Naive thymus-derived CD4-positive, alpha-beta T cell (primary cell): ENCODE results near the gene DSCAM. TPM values are rescaled to one million over a fixed set of nuclear protein-coding genes. Genes with fewer than 3 reads are reported as not detected.

Experiments
- ATAC-seq: fragments of 150-1000 bp; cut with Tn5 transposase; 2 replicates; pipeline ENCODE4 v1.10.0; 2021; ENCODE audit warnings: mild to moderate bottlenecking, moderate library complexity
- CTCF ChIA-PET: fragments of 350-600 bp; sonication (Branson Sonifier 250); formaldehyde crosslinking; loops from one replicate; lab custom pipeline; 2021; ENCODE audit warnings: antibody characterized with exemption; lab: Charles Lee
- POLR2A ChIA-PET: fragments of 350-600 bp; sonication (Branson Sonifier 250); formaldehyde crosslinking; loops from one replicate; lab custom pipeline; 2021; ENCODE audit warnings: antibody characterized with exemption, inconsistent platforms; lab: Charles Lee
- DNase-seq, 9 donors: peaks; one replicate each; pipeline versions ENCODE4 v3.0.0 to v3.0.0-alpha.2; 2020 to 2022; ENCODE audit warnings: mixed read lengths in 1 of 9
- H3K27ac ChIP-seq: one replicate; pipeline ENCODE4 v1.7.0; 2013; ENCODE audit warnings: mild to moderate bottlenecking, low read depth, low read length, moderate library complexity
- H3K27me3 ChIP-seq, 2 donors: one replicate each; pipeline ENCODE4 v1.7.0; 2013; ENCODE audit warnings: low read length in 2 of 2, mild to moderate bottlenecking in 2 of 2, moderate library complexity in 2 of 2; ENCODE audit not compliant: control insufficient read depth in 2 of 2, insufficient read depth in 2 of 2
- H3K36me3 ChIP-seq, 3 experiments: 1 replicate in 2 of 3; 2 replicates in 1 of 3; pipeline ENCODE4 v1.7.0; 2013; ENCODE audit warnings: low read length in 3 of 3, mild to moderate bottlenecking in 3 of 3, moderate library complexity in 1 of 3; ENCODE audit not compliant: insufficient read depth in 3 of 3, control insufficient read depth in 2 of 3
- H3K4me1 ChIP-seq, 2 donors: one replicate each; pipeline ENCODE4 v1.7.0; 2013; ENCODE audit warnings: low read length in 2 of 2, mild to moderate bottlenecking in 2 of 2, moderate library complexity in 1 of 2; ENCODE audit not compliant: control insufficient read depth in 2 of 2, insufficient read depth in 2 of 2
- H3K4me3 ChIP-seq: 2 replicates; pipeline ENCODE4 v1.7.0; 2013; ENCODE audit warnings: mild to moderate bottlenecking, low read length
- H3K9me3 ChIP-seq, 3 experiments: 1 replicate in 2 of 3; 2 replicates in 1 of 3; pipeline ENCODE4 v1.7.0; 2013; ENCODE audit warnings: low read length in 3 of 3; ENCODE audit not compliant: control insufficient read depth in 2 of 3
- H3K27ac Mint-ChIP-seq, 9 donors: one replicate each; pipeline ENCODE4 v1.8.0; 2020 to 2022; ENCODE audit warnings: mixed read lengths in 9 of 9, mild to moderate bottlenecking in 8 of 9, moderate library complexity in 5 of 9, inconsistent platforms in 2 of 9
- H3K27me3 Mint-ChIP-seq, 5 donors: one replicate each; pipeline ENCODE4 v1.8.0; 2021 to 2022; ENCODE audit warnings: mixed read lengths in 5 of 5, mild to moderate bottlenecking in 1 of 5
- H3K36me3 Mint-ChIP-seq, 5 donors: one replicate each; pipeline ENCODE4 v1.8.0; 2020 to 2022; ENCODE audit warnings: mixed read lengths in 5 of 5, mild to moderate bottlenecking in 3 of 5, inconsistent platforms in 1 of 5
- H3K4me1 Mint-ChIP-seq, 7 donors: one replicate each; pipeline ENCODE4 v1.8.0; 2020 to 2022; ENCODE audit warnings: mixed read lengths in 7 of 7, mild to moderate bottlenecking in 3 of 7, inconsistent platforms in 1 of 7
- H3K4me3 Mint-ChIP-seq, 10 donors: one replicate each; pipeline ENCODE4 v1.8.0; 2020 to 2022; ENCODE audit warnings: mild to moderate bottlenecking in 10 of 10, mixed read lengths in 10 of 10, moderate library complexity in 6 of 10, inconsistent platforms in 2 of 10
- H3K9me3 Mint-ChIP-seq, 11 donors: one replicate each; pipeline ENCODE4 v1.8.0; 2020 to 2022; ENCODE audit warnings: mixed read lengths in 11 of 11, mild to moderate bottlenecking in 4 of 11, inconsistent platforms in 1 of 11, moderate library complexity in 1 of 11
- intact Hi-C, 2 donors: fragments of 100-400 bp; cut with micrococcal nuclease; formaldehyde crosslinking; loops; one replicate each; pipeline ENCODE4 v1.15.1; 2023
- polyA plus RNA-seq, 2 donors: library from polyadenylated mRNA; unstranded; fragments of 300-500 nt; fragmentation: Illumina TruSeq; gene quantifications; one replicate each; pipeline ENCODE4 v1.2.3, GENCODE V29; 2021
- total RNA-seq, 6 experiments: library from RNA in 5 of 6; stranded (reverse) in 5 of 6; gene quantifications; 1 replicate in 5 of 6; 2 replicates in 1 of 6; pipeline ENCODE4 v1.2.3 and lab custom pipeline; 2021 to 2026

The DSCAM gene
- total and polyA plus RNA-seq, 7 experiments from 2014 or later: not detected

- Mint-ChIP-seq H3K27me3 (peaks cover 0 to 15% (median 5%) of the 10 kb centered on the region in 5 donors), H3K27ac (no peak overlapping the region), H3K36me3 (no peaks in the 10 kb centered on the region), H3K4me1 (no peaks in the 10 kb centered on the region), H3K9me3 (peaks cover 0 to 9% (median 0%) of the 10 kb centered on the region in 11 donors), H3K4me3 (no peak overlapping the region)
- H3K4me3 ChIP-seq: no peak overlapping the region
- H3K9me3 ChIP-seq: no peaks in the 10 kb centered on the region
- no peaks in the 10 kb centered on the region for H3K36me3 ChIP-seq
- ATAC-seq (no peak), DNase-seq (no peak)
- CTCF ChIA-PET: no interaction called here
- H3K27me3 ChIP-seq: no peaks in the 10 kb centered on the region
- no peaks in the 10 kb centered on the region for H3K4me1 ChIP-seq
- POLR2A ChIA-PET: no interaction called here
- no peak overlapping the region for H3K27ac ChIP-seq
- intact Hi-C loops: no loop called here
Observed at GRCh38 chr21:40832316-40832715, 14.6 kb downstream of the DSCAM start.

- no peak for ATAC-seq
- H3K27ac ChIP-seq: no peak overlapping the region
- H3K9me3 Mint-ChIP-seq: peaks cover 0 to 16% (median 3%) of the 10 kb centered on the region in 11 donors
- intact Hi-C loops: no loop called here
- H3K4me3 ChIP-seq: no peak overlapping the region
- H3K27me3 Mint-ChIP-seq: peaks cover 0 to 24% (median 10%) of the 10 kb centered on the region in 5 donors
- CTCF ChIA-PET: no interaction called here
- no peaks in the 10 kb centered on the region for H3K4me1 ChIP-seq
- H3K27me3 ChIP-seq: no peaks in the 10 kb centered on the region
- H3K36me3 Mint-ChIP-seq: peaks cover 0 to 2% (median 0%) of the 10 kb centered on the region in 5 donors
- no peak overlapping the region for H3K4me3 Mint-ChIP-seq
- no peaks in the 10 kb centered on the region for H3K36me3 ChIP-seq
- no peaks in the 10 kb centered on the region for H3K9me3 ChIP-seq
- H3K4me1 Mint-ChIP-seq: no peaks in the 10 kb centered on the region
- H3K27ac Mint-ChIP-seq: no peak overlapping the region
- DNase-seq: no peak
- POLR2A ChIA-PET: no interaction called here
Observed at GRCh38 chr21:40830836-40831235, 16.1 kb downstream of the DSCAM start.

GRCh38 chr21:40829791-40830190, 17.2 kb downstream of the DSCAM start:
- H3K4me1 Mint-ChIP-seq: no peaks in the 10 kb centered on the region
- CTCF ChIA-PET: no interaction called here

GRCh38 chr21:40829308-40829707, 17.6 kb downstream of the DSCAM start:
- no peak for ATAC-seq
- peaks cover 0 to 3% (median 0%) of the 10 kb centered on the region in 5 donors for H3K36me3 Mint-ChIP-seq
- Histone ChIP-seq H3K27ac (no peak overlapping the region), H3K36me3 (no peaks in the 10 kb centered on the region), H3K9me3 (no peaks in the 10 kb centered on the region), H3K27me3 (no peaks in the 10 kb centered on the region), H3K4me1 (no peaks in the 10 kb centered on the region), H3K4me3 (no peak overlapping the region)
- intact Hi-C loops: no loop called here
- peaks cover 0 to 21% (median 3%) of the 10 kb centered on the region in 11 donors for H3K9me3 Mint-ChIP-seq
- CTCF ChIA-PET: no interaction called here
- DNase-seq: no peak
- no peak overlapping the region for H3K27ac Mint-ChIP-seq
- POLR2A ChIA-PET: no interaction called here
- no peak overlapping the region for H3K4me3 Mint-ChIP-seq
- no peaks in the 10 kb centered on the region for H3K4me1 Mint-ChIP-seq
- peaks cover 0 to 31% (median 8%) of the 10 kb centered on the region in 5 donors for H3K27me3 Mint-ChIP-seq

More at GRCh38 chr21:40829791-40830190, 17.2 kb downstream of the DSCAM start:
- Histone ChIP-seq H3K4me3 (no peak overlapping the region), H3K36me3 (no peaks in the 10 kb centered on the region), H3K27me3 (no peaks in the 10 kb centered on the region), H3K27ac (no peak overlapping the region), H3K4me1 (no peaks in the 10 kb centered on the region), H3K9me3 (no peaks in the 10 kb centered on the region)
- no peak for ATAC-seq
- intact Hi-C loops: no loop called here
- Mint-ChIP-seq H3K27me3 (peaks cover 0 to 31% (median 11%) of the 10 kb centered on the region in 5 donors), H3K27ac (no peak overlapping the region), H3K4me3 (no peak overlapping the region), H3K36me3 (peaks cover 0 to 3% (median 0%) of the 10 kb centered on the region in 5 donors), H3K9me3 (peaks cover 0 to 18% (median 3%) of the 10 kb centered on the region in 11 donors)
- DNase-seq: no peak
- POLR2A ChIA-PET: no interaction called here

- Histone ChIP-seq H3K27ac (no peak overlapping the region), H3K4me3 (no peak overlapping the region), H3K4me1 (no peaks in the 10 kb centered on the region), H3K36me3 (no peaks in the 10 kb centered on the region), H3K27me3 (no peaks in the 10 kb centered on the region), H3K9me3 (no peaks in the 10 kb centered on the region)
- H3K4me3 Mint-ChIP-seq: no peak overlapping the region
- H3K4me1 Mint-ChIP-seq: no peaks in the 10 kb centered on the region
- intact Hi-C loops: no loop called here
- DNase-seq (no peak), ATAC-seq (no peak)
- H3K9me3 Mint-ChIP-seq: peaks cover 0 to 21% (median 3%) of the 10 kb centered on the region in 11 donors
- H3K27me3 Mint-ChIP-seq: peaks cover 0 to 31% (median 8%) of the 10 kb centered on the region in 5 donors
- no peak overlapping the region for H3K27ac Mint-ChIP-seq
- peaks cover 0 to 3% (median 0%) of the 10 kb centered on the region in 5 donors for H3K36me3 Mint-ChIP-seq
- ChIA-PET POLR2A (no interaction called here), CTCF (no interaction called here)
Observed at GRCh38 chr21:40827509-40827908, 19.4 kb downstream of the DSCAM start.

GRCh38 chr21:40819071-40819900, 27.7 kb downstream of the DSCAM start:
- Mint-ChIP-seq H3K4me1 (no peaks in the 10 kb centered on the region), H3K27me3 (peaks cover 0 to 19% (median 6%) of the 10 kb centered on the region in 5 donors), H3K4me3 (no peak overlapping the region), H3K27ac (no peak overlapping the region), H3K9me3 (peaks cover 0 to 9% (median 1%) of the 10 kb centered on the region in 11 donors), H3K36me3 (no peaks in the 10 kb centered on the region)
- H3K4me3 ChIP-seq: no peak overlapping the region
- DNase-seq: no peak
- CTCF ChIA-PET: no interaction called here
- H3K27me3 ChIP-seq: no peaks in the 10 kb centered on the region
- ATAC-seq: no peak
- intact Hi-C loops: no loop called here
- POLR2A ChIA-PET: no interaction called here
- no peaks in the 10 kb centered on the region for H3K36me3 ChIP-seq
- H3K4me1 ChIP-seq: no peaks in the 10 kb centered on the region
- no peak overlapping the region for H3K27ac ChIP-seq
- no peaks in the 10 kb centered on the region for H3K9me3 ChIP-seq

- H3K27ac ChIP-seq: no peak overlapping the region
- H3K4me1 Mint-ChIP-seq: no peaks in the 10 kb centered on the region
- peaks cover 0 to 19% (median 6%) of the 10 kb centered on the region in 5 donors for H3K27me3 Mint-ChIP-seq
- DNase-seq (no peak), ATAC-seq (no peak)
- H3K9me3 ChIP-seq: no peaks in the 10 kb centered on the region
- no peaks in the 10 kb centered on the region for H3K36me3 ChIP-seq
- H3K4me3 Mint-ChIP-seq: no peak overlapping the region
- intact Hi-C loops: no loop called here
- no peaks in the 10 kb centered on the region for H3K27me3 ChIP-seq
- no peaks in the 10 kb centered on the region for H3K4me1 ChIP-seq
- peaks cover 0 to 4% (median 0%) of the 10 kb centered on the region in 11 donors for H3K9me3 Mint-ChIP-seq
- CTCF ChIA-PET: no interaction called here
- H3K4me3 ChIP-seq: no peak overlapping the region
- H3K27ac Mint-ChIP-seq: no peak overlapping the region
- POLR2A ChIA-PET: no interaction called here
- no peaks in the 10 kb centered on the region for H3K36me3 Mint-ChIP-seq
Observed at GRCh38 chr21:40813918-40814317, 33.0 kb downstream of the DSCAM start.
